Adipose tissue (tissue), 3 donors: ENCODE measurements around the gene IGF2. TPM values are rescaled to one million over a fixed set of nuclear protein-coding genes. Genes with fewer than 3 reads are reported as not detected.

Experiments
- H3K27ac ChIP-seq: one replicate; pipeline ENCODE4 v1.5.1; 2013; ENCODE audit warnings: low read depth, low read length
- WGBS, 3 donors: extraction: QIAGEN DNeasy Blood & Tissue Kit; methylation state at CpG; one replicate each; pipeline ENCODE4 v1.1.7; 2013; 5-methylcytosine and 5-hydroxymethylcytosine counted together
- polyA plus RNA-seq, 3 donors: library from polyadenylated mRNA; stranded (reverse); fragments of 200-250 nt; gene quantifications; one replicate each; pipeline ENCODE4 v1.2.3, GENCODE V29; 2013
- donor health status: healthy with polysubstance abuse.
- donor health status: Bipolar disorder and iron deficiency.
- donor health status: healthy.

IGF2 gene
- polyA plus RNA-seq, 3 donors, result 6.7 to 133 (median 31.7) TPM

DNA sequence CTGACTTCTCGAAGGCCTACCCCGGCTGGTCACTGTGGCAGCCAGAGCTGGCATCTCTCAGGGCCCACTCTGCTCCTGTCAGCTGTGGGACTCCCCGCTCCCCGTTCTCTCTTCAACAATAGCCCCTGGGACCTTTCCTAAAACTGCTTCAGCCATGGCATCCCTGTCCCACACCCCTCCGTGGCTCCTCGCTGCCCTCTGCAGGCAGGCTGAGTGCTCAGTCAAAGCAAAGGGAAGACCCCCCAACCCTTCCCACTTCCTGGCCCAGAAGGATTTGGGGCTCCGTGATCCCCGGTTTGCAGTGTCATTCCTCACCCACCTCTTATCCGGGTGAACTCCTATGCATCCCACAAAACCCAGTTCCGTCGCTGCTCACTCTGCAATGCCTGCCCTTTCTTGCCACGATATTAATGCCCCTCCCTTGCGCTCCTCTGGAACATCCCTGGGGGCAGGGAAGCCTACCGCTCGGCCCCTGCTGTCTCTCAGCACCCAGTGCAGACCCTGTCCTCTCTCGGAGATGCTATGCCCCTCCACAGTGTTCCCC lies 34.0 kb upstream of the IGF2 start:
- no peak overlapping the region for H3K27ac ChIP-seq
- WGBS, 3 donors, result 79 to 83% (median 82%) methylated on average over 16 of the region's 16 CpGs

DNA sequence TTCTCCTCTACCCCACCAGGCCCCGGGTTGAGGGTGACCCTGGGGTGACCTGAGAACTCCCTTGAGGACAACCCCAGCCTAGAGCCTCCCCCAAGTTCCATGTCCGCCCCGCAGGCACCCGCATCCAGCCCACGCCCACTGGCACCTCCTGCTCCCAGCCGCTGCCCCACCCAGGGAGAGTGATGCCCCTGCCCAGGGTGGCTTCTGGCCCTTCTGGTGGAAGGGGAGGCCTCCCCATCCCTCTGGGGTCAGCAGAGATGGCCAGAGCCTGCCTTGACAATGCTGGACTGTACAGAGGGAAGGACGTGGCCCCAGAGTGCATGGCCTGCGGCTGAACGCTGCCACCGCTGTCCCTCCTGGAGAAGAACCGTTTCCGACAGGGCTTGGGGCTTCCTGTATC lies 33.5 kb upstream of the IGF2 start:
- H3K27ac ChIP-seq, result no peak overlapping the region
- 82 to 85% (median 83%) methylated on average over 12 of the region's 12 CpGs for WGBS, 3 donors

DNA sequence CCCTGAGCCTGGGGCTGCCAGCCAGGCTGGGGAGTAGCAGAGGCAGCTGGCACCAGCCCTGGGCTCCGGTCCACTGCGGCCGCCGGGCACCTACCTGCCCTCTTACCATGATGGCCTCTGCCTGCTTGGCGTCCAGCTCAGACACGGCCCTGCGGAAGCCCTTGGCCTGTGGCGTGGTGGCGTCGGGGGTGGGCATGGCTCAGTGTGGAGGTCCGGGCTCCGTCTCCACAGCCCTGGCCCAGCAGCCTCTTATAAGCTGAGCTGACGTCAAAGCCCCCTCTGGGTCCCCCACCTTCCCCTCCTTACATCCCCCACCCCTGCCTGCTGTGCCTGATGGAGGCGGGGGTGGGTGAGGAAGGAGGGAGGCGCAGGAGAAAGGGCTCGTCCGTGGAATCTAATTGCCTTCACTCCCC lies 32.4 kb upstream of the IGF2 start, which contains the start of gene TH:
TH (minus strand) TSS at position 225 of the 413 bp plus-strand sequence; CDS start at position 196, 29 bp downstream.
- no peak within 1 kb of the TSS for H3K27ac ChIP-seq
- WGBS, 3 donors, result 63 to 72% (median 69%) methylated on average over 13 to 17 of the region's 17 CpGs

DNA sequence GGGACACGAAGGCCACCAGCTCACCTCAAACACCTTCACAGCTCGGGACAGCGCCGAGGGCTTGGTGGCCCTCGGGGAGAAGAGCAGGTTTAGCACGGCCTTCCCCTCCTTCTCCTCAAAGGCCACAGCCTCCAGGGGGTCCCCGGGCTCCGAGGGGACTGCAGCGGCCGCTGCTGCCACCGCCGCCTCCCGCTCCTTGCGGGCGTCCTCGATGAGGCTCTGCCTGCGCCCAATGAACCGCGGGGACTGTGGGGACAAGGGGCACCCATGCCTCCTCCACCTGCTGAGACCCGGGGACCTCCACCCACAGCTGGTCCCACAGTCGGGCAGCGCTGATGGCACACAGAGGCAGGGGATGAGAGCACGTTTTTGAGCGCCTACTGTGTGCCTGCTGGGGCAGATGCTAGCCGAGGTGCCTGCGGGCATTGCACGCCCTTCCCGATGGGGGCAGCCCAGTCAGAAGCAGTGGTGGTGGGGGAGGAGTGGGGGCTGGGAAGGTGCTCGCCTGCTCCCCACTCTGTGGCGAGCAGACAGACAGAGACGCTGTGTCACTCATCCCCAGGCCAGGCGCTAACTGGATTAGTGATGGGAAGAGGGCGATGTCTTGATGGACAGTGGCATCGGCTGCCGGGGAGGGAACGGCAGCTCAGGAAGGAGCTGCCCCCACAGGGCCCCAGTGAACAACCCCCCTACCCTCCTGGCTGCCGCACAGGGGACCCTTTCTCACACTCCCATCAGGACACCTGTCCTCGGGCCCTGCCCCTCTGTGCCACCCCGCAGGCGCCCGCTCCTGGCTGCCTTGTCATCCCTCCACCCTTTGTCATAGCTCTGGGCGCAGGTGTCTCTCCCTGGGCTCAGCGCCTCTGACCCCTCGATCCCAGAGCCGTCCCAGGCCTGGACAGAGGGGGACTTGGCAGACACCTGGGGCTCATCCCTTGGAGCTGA lies 30.7 kb upstream of the IGF2 start:
- WGBS, 3 donors, result 64 to 80% (median 77%) methylated on average over 44 to 45 of the region's 45 CpGs
- H3K27ac ChIP-seq, result no peak overlapping the region

GRCh38 chr11:2169005-2169378 lies 29.8 kb upstream of the IGF2 start:
- 40 to 73% (median 59%) methylated on average over 10 of the region's 10 CpGs for WGBS, 3 donors

GRCh38 chr11:2168286-2169004 lies 29.3 kb upstream of the IGF2 start:
- WGBS, 3 donors, result 67 to 85% (median 81%) methylated on average over 31 to 33 of the region's 33 CpGs
- H3K27ac ChIP-seq, result no peak overlapping the region

More at GRCh38 chr11:2169005-2169378, 29.8 kb upstream of the IGF2 start:
- no peak overlapping the region for H3K27ac ChIP-seq

DNA sequence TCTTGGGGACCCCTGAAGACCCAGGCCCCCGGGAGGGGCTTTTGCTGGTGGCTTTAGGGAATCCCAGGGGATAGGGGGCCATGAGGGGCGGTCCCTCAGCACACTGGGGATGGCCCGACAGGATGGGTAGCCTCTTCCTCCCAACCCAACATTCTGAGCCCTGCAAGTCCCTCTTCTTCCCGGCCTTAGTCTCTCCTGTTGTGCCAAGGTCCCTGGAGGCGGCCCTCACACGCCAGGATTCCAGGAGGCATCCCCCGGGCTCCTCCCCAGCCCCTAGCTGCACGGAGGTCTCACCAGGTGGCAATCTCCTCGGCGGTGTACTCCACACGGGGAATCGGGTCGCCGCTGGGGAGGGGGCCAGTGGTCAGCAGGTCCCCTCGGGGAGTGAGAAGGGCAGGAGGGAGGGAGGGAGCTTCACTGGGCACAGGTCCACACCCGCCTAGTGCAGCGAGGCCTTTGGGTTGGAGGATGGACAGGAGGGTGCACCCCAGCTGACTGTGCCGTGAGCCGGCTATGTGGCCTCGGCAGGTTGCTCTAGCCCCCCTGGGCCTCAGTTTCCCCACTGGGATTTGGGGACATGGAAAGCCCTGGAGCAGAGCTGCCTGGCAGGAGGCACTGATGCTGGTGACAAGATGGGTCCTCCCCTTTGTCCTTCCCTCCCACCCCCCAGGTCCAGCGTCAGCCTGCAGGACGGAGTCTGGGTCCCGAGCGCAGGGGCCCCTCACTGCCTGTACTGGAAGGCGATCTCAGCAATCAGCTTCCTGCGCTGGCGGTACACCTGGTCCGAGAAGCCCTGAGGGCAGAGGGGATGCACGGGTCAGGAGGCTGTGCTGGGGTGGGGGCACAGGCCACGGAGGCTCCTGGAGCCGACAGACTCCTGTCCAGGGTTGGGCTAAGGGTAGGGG lies 28.2 kb upstream of the IGF2 start:
- 62 to 73% (median 69%) methylated on average over 30 to 31 of the region's 31 CpGs for WGBS, 3 donors
- H3K27ac ChIP-seq, result no peak overlapping the region

GRCh38 chr11:2166091-2166851 lies 27.1 kb upstream of the IGF2 start:
- 5 to 8% (median 7%) methylated on average over 50 to 70 of the region's 70 CpGs for WGBS, 3 donors
- H3K27ac ChIP-seq, result no peak overlapping the region

- H3K27ac ChIP-seq, result no peak overlapping the region
- 64 to 83% (median 82%) methylated on average over 13 of the region's 13 CpGs for WGBS, 3 donors
These were observed 26.4 kb upstream of the IGF2 start for GRCh38 chr11:2165571-2165970.

DNA sequence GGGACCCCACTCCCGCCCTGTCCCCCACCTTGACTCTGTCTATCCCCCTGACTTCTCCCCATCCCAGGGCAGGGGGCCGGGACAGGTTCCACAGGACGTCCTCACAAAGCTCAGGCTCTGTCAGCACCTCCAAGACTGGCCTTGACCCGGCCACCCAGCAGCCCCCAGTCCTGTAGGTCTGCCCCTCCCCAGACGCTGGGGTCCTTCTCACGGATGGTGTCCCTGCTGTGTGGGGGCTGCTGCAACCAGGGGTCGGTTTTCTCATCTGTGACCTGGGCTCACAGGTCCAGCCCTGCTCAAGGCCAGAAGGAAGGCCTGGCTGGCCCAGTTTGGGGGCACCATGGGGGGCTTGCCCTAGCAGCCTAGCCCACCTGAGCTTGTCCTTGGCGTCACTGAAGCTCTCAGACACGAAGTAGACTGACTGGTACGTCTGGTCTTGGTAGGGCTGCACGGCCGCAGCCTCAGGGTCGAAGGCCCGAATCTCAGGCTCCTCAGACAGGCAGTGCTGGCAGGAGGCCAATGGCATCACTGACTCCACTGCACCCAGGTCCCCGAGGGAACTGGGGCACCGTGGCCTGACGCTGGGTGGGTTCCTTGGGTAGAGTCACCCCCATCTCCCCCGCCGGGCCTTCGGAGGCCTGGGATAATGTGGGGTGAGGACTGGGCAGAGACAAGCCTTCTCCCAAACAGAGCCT lies 25.8 kb upstream of the IGF2 start:
- H3K27ac ChIP-seq, result no peak overlapping the region
- 51 to 84% (median 80%) methylated on average over 20 of the region's 20 CpGs for WGBS, 3 donors

DNA sequence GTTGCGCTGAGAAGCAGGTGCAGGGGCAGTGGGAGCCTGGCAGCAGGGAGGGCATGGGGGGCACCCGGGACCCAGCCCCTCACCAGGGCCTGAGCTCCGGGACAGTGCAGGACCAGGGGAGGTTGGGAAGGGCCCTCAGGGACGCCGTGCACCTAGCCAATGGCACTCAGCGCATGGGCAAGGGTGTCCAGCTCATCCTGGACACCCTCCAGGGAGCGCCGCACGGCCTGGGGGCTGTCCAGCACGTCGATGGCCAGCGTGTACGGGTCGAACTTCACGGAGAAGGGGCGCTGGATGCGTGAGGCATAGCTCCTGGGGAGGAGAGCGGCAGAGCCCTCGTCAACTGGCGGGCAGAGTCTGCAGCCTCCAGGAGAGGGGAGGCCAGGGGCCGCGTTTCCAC lies 24.9 kb upstream of the IGF2 start:
- H3K27ac ChIP-seq, result no peak overlapping the region
- 70 to 89% (median 86%) methylated on average over 18 to 22 of the region's 22 CpGs for WGBS, 3 donors

- H3K27ac ChIP-seq, result no peak overlapping the region
- 66 to 82% (median 75%) methylated on average over 10 to 12 of the region's 12 CpGs for WGBS, 3 donors
These were observed 24.3 kb upstream of the IGF2 start for GRCh38 chr11:2163428-2163978.

DNA sequence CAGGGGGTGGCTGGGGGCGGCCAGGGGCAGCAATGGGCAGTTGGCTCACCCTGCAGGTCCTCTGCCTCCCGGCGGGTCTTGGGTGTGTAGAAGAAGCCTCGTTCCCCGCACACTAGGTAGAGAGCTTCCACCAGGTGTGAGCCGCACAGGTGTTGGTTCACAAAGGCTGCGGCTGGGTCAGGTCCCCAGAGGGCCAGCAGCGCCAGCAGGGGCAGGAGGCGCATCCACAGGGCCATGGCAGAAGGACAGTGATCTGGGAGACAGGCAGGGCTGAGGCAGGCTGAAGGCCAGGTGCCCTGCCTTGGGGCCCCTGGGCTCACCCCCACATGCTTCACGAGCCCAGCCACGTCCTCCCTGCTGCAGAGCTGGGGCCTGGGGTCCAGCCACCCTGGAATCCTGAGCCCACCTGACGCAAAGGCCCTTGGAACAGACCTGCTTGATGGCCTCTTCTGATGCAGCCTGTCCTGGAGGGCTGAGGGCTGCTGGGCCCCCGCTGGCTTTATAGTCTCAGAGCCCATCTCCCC lies 21.6 kb upstream of the IGF2 start, which contains the start of gene INS:
INS (minus strand) TSS at position 474 of the 524 bp plus-strand sequence; CDS start at position 236, 238 bp downstream.
- H3K27ac ChIP-seq, result no peak within 1 kb of the TSS

DNA sequence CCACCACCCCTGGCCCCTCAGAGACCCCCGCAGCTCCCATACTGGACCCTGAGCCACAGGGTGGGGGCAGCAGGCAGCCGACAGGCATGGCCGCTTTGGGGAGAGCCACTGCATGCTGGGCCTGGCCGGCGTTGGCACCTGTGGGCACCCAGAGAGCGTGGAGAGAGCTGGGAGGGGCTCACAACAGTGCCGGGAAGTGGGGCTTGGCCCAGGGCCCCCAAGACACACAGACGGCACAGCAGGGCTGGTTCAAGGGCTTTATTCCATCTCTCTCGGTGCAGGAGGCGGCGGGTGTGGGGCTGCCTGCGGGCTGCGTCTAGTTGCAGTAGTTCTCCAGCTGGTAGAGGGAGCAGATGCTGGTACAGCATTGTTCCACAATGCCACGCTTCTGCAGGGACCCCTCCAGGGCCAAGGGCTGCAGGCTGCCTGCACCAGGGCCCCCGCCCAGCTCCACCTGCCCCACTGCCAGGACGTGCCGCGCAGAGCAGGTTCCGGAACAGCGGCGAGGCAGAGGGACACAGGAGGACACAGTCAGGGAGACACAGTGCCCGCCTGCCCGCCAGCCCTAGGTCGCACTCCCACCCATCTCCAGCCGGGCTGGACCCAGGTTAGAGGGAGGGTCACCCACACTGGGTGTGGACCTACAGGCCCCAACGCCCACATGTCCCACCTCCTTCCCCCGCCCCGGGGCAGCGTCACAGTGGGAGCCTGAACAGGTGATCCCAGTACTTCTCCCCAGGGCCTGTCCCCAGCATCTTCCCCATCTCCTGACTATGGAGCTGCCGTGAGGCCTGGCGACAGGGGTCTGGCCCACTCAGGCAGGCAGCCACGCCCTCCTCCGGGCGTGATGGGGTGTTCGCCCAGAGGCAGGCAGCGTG lies 20.6 kb upstream of the IGF2 start:
- 73 to 83% (median 79%) methylated on average over 34 to 36 of the region's 36 CpGs for WGBS, 3 donors
- no peak overlapping the region for H3K27ac ChIP-seq

More for the DNA sequence above, 21.6 kb upstream of the IGF2 start, which contains the start of gene INS:
- WGBS, 3 donors, result 52 to 90% (median 80%) methylated on average over 11 to 13 of the region's 13 CpGs

- WGBS, 3 donors, result 73 to 85% (median 76%) methylated on average over 9 to 10 of the region's 10 CpGs
- no peak overlapping the region for H3K27ac ChIP-seq
These were observed 19.8 kb upstream of the IGF2 start for GRCh38 chr11:2158966-2159365.
